ENCODE data around the gene SECTM1. TPM values are rescaled to one million over a fixed set of nuclear protein-coding genes. Genes with fewer than 3 reads are reported as not detected.

Gene SECTM1
- total and polyA plus RNA-seq, 9 of the 15 experiments (the other 6 are each of a cell fraction or from before 2014, with no cell fraction given): 0.11 to 0.46 (median 0.18) TPM; not detected in 6

GRCh38 chr17:82304826-82305726, 28.5 kb downstream of the SECTM1 start (continued):
- no peak for TF ChIP-seq NR4A1 (CRISPR knock-in tag; IDR thresholded peaks at IDR 0.05)
- 0 out of 2 replicates have a peak, but pooled peaks have one; percentile 20 for TF ChIP-seq NR4A1 (tag; IDR thresholded peaks at IDR 0.05)
- TF ChIP-seq ZFP30 (CRISPR knock-in tag; IDR thresholded peaks at IDR 0.05; ENCODE audit: borderline replicate concordance): no peak
- no peak for TF ChIP-seq CREB3 (tag; conservative IDR thresholded peaks at IDR 0.05; ENCODE audit: low read depth)
- TF ChIP-seq ZNF77 (CRISPR knock-in tag; IDR thresholded peaks at IDR 0.05): no peak
- TF ChIP-seq CBX2 (IDR thresholded peaks at IDR 0.05; ENCODE audit: insufficient read depth, low read length, poor library complexity, severe bottlenecking): no peak
- no peak for TF ChIP-seq NFATC3 (IDR thresholded peaks at IDR 0.05)
- no peak for TF ChIP-seq RBM22 (IDR thresholded peaks at IDR 0.05; ENCODE audit: low read depth, low read length, poor library complexity, severe bottlenecking)
- TF ChIP-seq SMAD4 (CRISPR knock-in tag; conservative IDR thresholded peaks at IDR 0.05): no peak
- TF ChIP-seq ZBTB33 (CRISPR knock-in tag; IDR thresholded peaks at IDR 0.05): peak; percentile 94
- no peak for TF ChIP-seq BHLHE40 (IDR thresholded peaks at IDR 0.05; ENCODE audit: low read length)
